HepG2 (cell line): ENCODE results near the gene TIMM17B. TPM values are rescaled to one million over a fixed set of nuclear protein-coding genes. Genes with fewer than 3 reads are reported as not detected.

Source experiments
- ATAC-seq: fragments of 200-7000 bp; cut with Tn5 transposase; 3 replicates; pipeline ENCODE4 v1.9.1; 2020; ENCODE audit warnings: mild to moderate bottlenecking, moderate library complexity
- BruUV-seq: library from RNA; stranded (reverse); fragments of 400-500 nt; replicated peaks from 2 replicates; lab custom pipeline; 2021; lab: Mats Ljungman, UMichigan
- CTCF ChIA-PET: fragments of 300-600 bp; formaldehyde crosslinking; extraction: SDS; loops from one replicate; lab custom pipeline; 2021; ENCODE audit warnings: low total read pairs, inconsistent platforms, low intra/inter-chr PET ratio; lab: Yijun Ruan, JAX
- POLR2A ChIA-PET: fragments of 350-600 bp; sonication (Branson Sonifier 250); formaldehyde crosslinking; loops from one replicate; lab custom pipeline; 2020; ENCODE audit warnings: antibody characterized with exemption, inconsistent platforms; lab: Yijun Ruan, JAX
- DNase-seq: peaks from one replicate; pipeline ENCODE4 v3.0.0-alpha.2; 2015; ENCODE audit warnings: low spot score
- FAIRE-seq: peaks from 3 replicates; lab custom pipeline; 2011; peaks lifted over from hg19 to GRCh38; lab: Jason Lieb, UNC
- H2AFZ ChIP-seq: one replicate; pipeline ENCODE4 v1.6.1; 2011; ENCODE audit warnings: low read length, inconsistent platforms
- H3K27ac ChIP-seq: fragments of 300-600 bp; 3 replicates; pipeline ENCODE4 v1.8.0; 2011; ENCODE audit warnings: mixed run types, mild to moderate bottlenecking, mixed read lengths, low read length, inconsistent platforms; ENCODE audit not compliant: insufficient read depth; ENCODE audit errors: extremely low read length
- H3K27me3 ChIP-seq, 2 experiments: fragments of 200-600 bp in 1 of 2; 2 replicates in 1 of 2; 3 replicates in 1 of 2; pipeline versions ENCODE4 v1.6.0 to v1.8.0; 2011; ENCODE audit warnings: low read length in 2 of 2, mild to moderate bottlenecking in 2 of 2, moderate library complexity in 2 of 2, inconsistent platforms in 1 of 2; ENCODE audit not compliant: insufficient read depth in 2 of 2, control insufficient read depth in 1 of 2
- H3K36me3 ChIP-seq, 2 experiments: fragments of 200-600 bp in 1 of 2; replicated peaks in 1 of 2; 2 replicates in 1 of 2; 3 replicates in 1 of 2; pipeline versions ENCODE4 v1.5.1 to v1.8.0; 2011; ENCODE audit warnings: low read length in 2 of 2, inconsistent platforms in 1 of 2; ENCODE audit not compliant: insufficient read depth in 2 of 2, control insufficient read depth in 1 of 2
- H3K4me1 ChIP-seq: 2 replicates; pipeline ENCODE4 v1.5.1; 2012; ENCODE audit warnings: low read length, inconsistent platforms; ENCODE audit not compliant: insufficient read depth
- H3K4me2 ChIP-seq: 2 replicates; pipeline ENCODE4 v1.6.0; 2011; ENCODE audit warnings: low read depth, low read length, inconsistent platforms
- H3K4me3 ChIP-seq, 3 experiments: fragments of 200-600 bp in 1 of 3; sonication (generic), shearing (Covaris generic) in 1 of 3; replicated peaks in 1 of 3; 2 replicates each; pipeline ENCODE4 v1.5.1; 2011 to 2016; ENCODE audit warnings: low read length in 3 of 3, inconsistent platforms in 2 of 3, low read depth in 2 of 3, mild to moderate bottlenecking in 2 of 3, control low read depth in 1 of 3, mixed read lengths in 1 of 3; ENCODE audit not compliant: insufficient read depth in 1 of 3
- H3K79me2 ChIP-seq: one replicate; pipeline ENCODE4 v1.6.1; 2011; ENCODE audit warnings: low read length, inconsistent platforms; ENCODE audit not compliant: insufficient read depth
- H3K9ac ChIP-seq: 2 replicates; pipeline ENCODE4 v1.6.0; 2011; ENCODE audit warnings: mild to moderate bottlenecking, low read depth, low read length, inconsistent platforms; ENCODE audit not compliant: insufficient read depth
- H3K9me3 ChIP-seq: 2 replicates; pipeline ENCODE4 v1.5.1; 2012; ENCODE audit warnings: mild to moderate bottlenecking, low read length
- H4K20me1 ChIP-seq: 2 replicates; pipeline ENCODE4 v1.6.0; 2011; ENCODE audit warnings: inconsistent platforms, mild to moderate bottlenecking, low read length, moderate library complexity; ENCODE audit not compliant: insufficient read depth
- AHDC1 ChIP-seq: sonication (generic); formaldehyde crosslinking; IDR thresholded peaks from 2 replicates; pipeline ENCODE4 v1.5.1; 2020; ENCODE audit warnings: mild to moderate bottlenecking, missing genetic modification reagents, borderline replicate concordance
- HBP1 ChIP-seq: IDR thresholded peaks from 2 replicates; pipeline ENCODE4 v1.6.1; 2016; ENCODE audit warnings: low read depth, control low read depth
- HOMEZ ChIP-seq: IDR thresholded peaks from 2 replicates; pipeline ENCODE4 v1.6.1; 2016; ENCODE audit warnings: low read depth
- IKZF5 ChIP-seq: IDR thresholded peaks from 2 replicates; pipeline ENCODE4 v1.6.1; 2018; ENCODE audit warnings: missing genetic modification reagents, mild to moderate bottlenecking, missing compliant biosample characterization
- ISL2 ChIP-seq: sonication (generic); formaldehyde crosslinking; IDR thresholded peaks from 2 replicates; pipeline ENCODE4 v1.5.0; 2020; ENCODE audit warnings: missing genetic modification reagents
- SOX6 ChIP-seq, 2 experiments: fragments of 450-650 bp in 1 of 2; sonication (generic) in 1 of 2; formaldehyde crosslinking in 1 of 2; IDR thresholded peaks; 2 replicates each; pipeline versions ENCODE4 v1.4.0 to v1.6.1; 2017 to 2020; ENCODE audit warnings: antibody characterized with exemption in 1 of 2, mild to moderate bottlenecking in 1 of 2, missing genetic modification reagents in 1 of 2
- SRSF4 ChIP-seq: fragments of 200-400 bp; formaldehyde crosslinking; IDR thresholded peaks from one replicate; pipeline ENCODE4 v1.6.1; 2018; ENCODE audit warnings: mild to moderate bottlenecking, low read depth, low read length, moderate library complexity; ENCODE audit not compliant: poor library complexity, severe bottlenecking
- THYN1 ChIP-seq: sonication (generic); formaldehyde crosslinking; IDR thresholded peaks from 2 replicates; pipeline ENCODE4 v1.8.1; 2023; ENCODE audit warnings: low read depth, mild to moderate bottlenecking, moderate library complexity, missing genetic modification reagents, borderline replicate concordance
- ZFYVE20 ChIP-seq: sonication (generic); formaldehyde crosslinking; IDR thresholded peaks from 2 replicates; pipeline ENCODE4 v1.8.0; 2023; ENCODE audit warnings: low read depth, mild to moderate bottlenecking, moderate library complexity, missing genetic modification reagents, borderline replicate concordance
- ZNF446 ChIP-seq: sonication (generic); formaldehyde crosslinking; IDR thresholded peaks from 2 replicates; pipeline ENCODE4 v1.5.0; 2020; ENCODE audit warnings: mild to moderate bottlenecking, missing genetic modification reagents
- ZNF563 ChIP-seq: sonication (generic); formaldehyde crosslinking; IDR thresholded peaks from 2 replicates; pipeline ENCODE4 v1.8.0; 2022; ENCODE audit warnings: mild to moderate bottlenecking, moderate library complexity, missing genetic modification reagents
- ZNF737 ChIP-seq: sonication (generic); formaldehyde crosslinking; IDR thresholded peaks from 2 replicates; pipeline ENCODE4 v1.5.0; 2020; ENCODE audit warnings: missing genetic modification reagents, mild to moderate bottlenecking, borderline replicate concordance
- WGBS: methylation state at CpG from one replicate; pipeline ENCODE4 v1.1.6; 2017; ENCODE audit warnings: low lambda C conversion rate; 5-methylcytosine and 5-hydroxymethylcytosine counted together
- in situ Hi-C: cut with HindIII; loops from 2 replicates; pipeline ENCODE4 v1.10.0; 2017; ENCODE audit warnings: low pct_unique_long_range_greater_than_20kb; ENCODE audit not compliant: extremely low pct_ligation_motif_present
- intact Hi-C: fragments of 100-400 bp; cut with micrococcal nuclease; formaldehyde crosslinking; loops from one replicate; pipeline ENCODE4 v1.10.0; 2022; ENCODE audit not compliant: unreplicated experiment
- polyA plus RNA-seq, 8 experiments: library from polyadenylated mRNA; depleted of rRNA in 3 of 8; stranded (reverse) in 7 of 8; unstranded in 1 of 8; fragments of >200 nt; fragmentation: Illumina TruSeq in 4 of 8; extraction: Trizol in 4 of 8; gene quantifications; 2 replicates each; pipeline versions ENCODE4 v1.2.1 to v1.2.3, GENCODE V29; 2011 to 2016; ENCODE audit warnings: low read depth in 4 of 8, missing spikeins in 1 of 8, mixed read lengths in 1 of 8; ENCODE audit not compliant: insufficient read depth in 1 of 8
- total RNA-seq, 5 experiments: library from RNA; depleted of rRNA; stranded (reverse); fragments of >200 nt; fragmentation: Illumina TruSeq; extraction: Trizol; gene quantifications; 2 replicates each; pipeline ENCODE4 v1.2.3, GENCODE V29; 2016; ENCODE audit warnings: low read depth in 1 of 5
- TF ChIP-seq, protein P1 (sequence below): sonication (generic); formaldehyde crosslinking; IDR thresholded peaks from 2 replicates; pipeline ENCODE4 v1.4.0; 2020; ENCODE audit warnings: missing genetic modification reagents

TIMM17B gene
- total and polyA plus RNA-seq, 2 of the 13 experiments (the other 11 are each of a cell fraction or from before 2014, with no cell fraction given) = 56.0 to 72.5 TPM

DNA sequence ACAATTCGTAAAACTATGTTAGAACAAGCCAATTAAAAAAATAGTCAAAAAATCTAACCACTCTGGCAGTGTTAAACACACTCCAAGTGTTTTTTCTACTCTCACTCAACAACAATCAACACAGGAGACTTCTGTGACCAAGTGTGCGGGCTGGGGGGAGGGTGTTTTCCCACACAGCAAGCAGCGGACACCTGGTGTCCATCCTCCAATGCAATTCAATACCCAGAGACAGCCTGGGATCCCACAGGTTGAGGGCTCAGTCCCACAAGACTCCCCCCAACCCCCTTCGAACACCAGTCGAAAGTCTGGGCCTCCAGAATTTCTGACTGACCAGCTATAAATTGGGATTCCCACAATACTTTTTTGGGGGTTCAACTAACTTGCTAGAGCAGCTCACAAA lies 29.6 kb upstream of the TIMM17B start:
- Histone ChIP-seq H3K36me3 (peaks cover 5 to 23% of the 10 kb centered on the region in 2 experiments; a peak in 4 of 5 replicates), H3K4me1 (no peaks in the 10 kb centered on the region), H3K27me3 (no peaks in the 10 kb centered on the region), H3K27ac (no peak overlapping the region), H3K79me2 (no peaks in the 10 kb centered on the region), H3K4me2 (no peak overlapping the region), H2AFZ (no peak overlapping the region), H3K9ac (no peak overlapping the region), H3K4me3 (no peak overlapping the region), H3K9me3 (no peaks in the 10 kb centered on the region), H4K20me1 (no peaks in the 10 kb centered on the region)
- in situ Hi-C loops = no loop called here
- 93% methylated on average over 5 of the region's 5 CpGs for WGBS
- FAIRE-seq (no peak), DNase-seq (no peak), ATAC-seq (no peak)
- ChIA-PET CTCF (no interaction called here), POLR2A (no interaction called here)
- intact Hi-C loops = no loop called here
- no TSS peak for BruUV-seq
- TF ChIP-seq ZNF737 (CRISPR knock-in tag) (no peak), HOMEZ (CRISPR knock-in tag) (no peak), ISL2 (no peak), AHDC1 (CRISPR knock-in tag) (no peak), SOX6 (IDR thresholded peaks at IDR 0.05) (no peak), SOX6 (CRISPR knock-in tag; IDR thresholded peaks at IDR 0.05) (no peak), IKZF5 (CRISPR knock-in tag) (no peak), SRSF4 (no peak), HBP1 (CRISPR knock-in tag) (no peak), ZFYVE20 (CRISPR knock-in tag) (no peak), THYN1 (CRISPR knock-in tag) (no peak), ZNF563 (CRISPR knock-in tag) (no peak), ZNF446 (no peak)
- TF ChIP-seq, protein P1, sequence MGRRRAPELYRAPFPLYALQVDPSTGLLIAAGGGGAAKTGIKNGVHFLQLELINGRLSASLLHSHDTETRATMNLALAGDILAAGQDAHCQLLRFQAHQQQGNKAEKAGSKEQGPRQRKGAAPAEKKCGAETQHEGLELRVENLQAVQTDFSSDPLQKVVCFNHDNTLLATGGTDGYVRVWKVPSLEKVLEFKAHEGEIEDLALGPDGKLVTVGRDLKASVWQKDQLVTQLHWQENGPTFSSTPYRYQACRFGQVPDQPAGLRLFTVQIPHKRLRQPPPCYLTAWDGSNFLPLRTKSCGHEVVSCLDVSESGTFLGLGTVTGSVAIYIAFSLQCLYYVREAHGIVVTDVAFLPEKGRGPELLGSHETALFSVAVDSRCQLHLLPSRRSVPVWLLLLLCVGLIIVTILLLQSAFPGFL = no peak
